Coronary artery (tissue), 2 donors: ENCODE data around the gene ZNF683.

Source experiments
- DNase-seq: peaks from one replicate; pipeline ENCODE4 v3.0.0-alpha.2; 2017; ENCODE audit warnings: low spot score
- H3K27ac ChIP-seq, 2 donors: fragments of 200-600 bp; sonication (generic); one replicate each; pipeline ENCODE4 v1.5.1; 2016 to 2019
- H3K4me3 ChIP-seq: fragments of 200-600 bp; sonication (generic); 2 replicates; pipeline ENCODE4 v1.5.1; 2016; ENCODE audit warnings: mild to moderate bottlenecking, moderate library complexity
- CTCF ChIP-seq: fragments of 200-600 bp; sonication (generic); IDR thresholded peaks from one replicate; pipeline ENCODE4 v1.5.1; 2019; ENCODE audit warnings: antibody characterized with exemption

ZNF683 gene

GRCh38 chr1:26315874-26316850, 56.4 kb downstream of the ZNF683 start:
- no peak for TF ChIP-seq CTCF
- H3K4me3 ChIP-seq: no peak overlapping the region
- H3K27ac ChIP-seq: no peak overlapping the region
- DNase-seq: no peak

GRCh38 chr1:26314501-26314900, 58.0 kb downstream of the ZNF683 start:
- H3K27ac ChIP-seq: no peak overlapping the region
- no peak for TF ChIP-seq CTCF
- no peak for DNase-seq

More at GRCh38 chr1:26314501-26314900, 58.0 kb downstream of the ZNF683 start:
- no peak overlapping the region for H3K4me3 ChIP-seq
